Stimulated activated CD4-positive, alpha-beta T cell treated with anti-CD3 and anti-CD28 coated beads, Interleukin-4, amount 100 ng/mL, for 1 hour (primary cell): Measurements from ENCODE around the gene CIBAR2.

ENCODE experiments used
- DNase-seq: peaks from one replicate; pipeline ENCODE4 v3.0.0-alpha.2; 2020

Gene CIBAR2

GRCh38 chr16:85081765-85082164 lies 30.5 kb downstream of the CIBAR2 start:
- no peak for DNase-seq

DNA sequence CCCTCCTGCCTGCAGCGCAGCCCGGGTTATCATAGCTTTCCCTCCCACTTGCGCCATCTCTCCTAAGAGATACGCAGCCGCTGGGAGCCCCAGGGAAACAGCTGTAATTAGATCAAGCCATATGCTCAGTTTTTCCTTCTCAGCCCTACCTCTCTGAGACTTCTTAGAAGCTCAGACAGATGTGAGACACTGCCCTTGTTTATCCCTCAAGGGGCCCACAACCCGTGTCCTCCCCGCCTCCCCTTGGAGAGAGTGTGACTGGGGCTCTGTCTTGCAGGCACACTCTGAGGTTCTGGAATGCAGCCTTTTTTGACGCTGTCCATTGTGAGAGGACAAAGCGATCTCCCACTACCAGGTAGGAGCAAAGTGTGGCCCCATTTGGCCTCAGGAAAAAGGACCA lies 31.2 kb downstream of the CIBAR2 start:
- DNase-seq, result no peak

GRCh38 chr16:85079785-85080570 lies 32.3 kb downstream of the CIBAR2 start:
- no peak for DNase-seq

GRCh38 chr16:85078952-85079351 lies 33.3 kb downstream of the CIBAR2 start:
- DNase-seq, result no peak

DNA sequence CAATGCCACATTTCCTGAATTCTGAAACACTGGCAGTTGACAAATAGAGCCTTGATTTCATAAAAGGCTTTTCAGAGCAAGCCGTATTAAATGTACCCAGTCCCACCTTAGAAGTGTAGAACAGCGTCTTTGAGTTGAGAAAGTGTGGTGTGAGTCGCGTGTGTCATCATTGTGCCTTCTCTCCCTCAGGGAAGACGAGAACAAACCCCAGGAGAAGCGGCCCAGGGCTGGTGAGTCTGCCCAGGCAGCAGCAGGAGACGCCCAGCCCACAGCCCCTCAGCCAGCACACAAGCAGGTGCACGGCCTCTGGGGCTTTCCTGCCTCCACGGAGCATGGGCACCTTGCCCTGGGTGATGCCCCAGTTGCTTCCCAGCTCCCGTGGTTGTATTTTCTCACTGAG lies 34.0 kb downstream of the CIBAR2 start:
- DNase-seq, result no peak

GRCh38 chr16:85077576-85078125 lies 34.6 kb downstream of the CIBAR2 start:
- DNase-seq, result no peak

DNA sequence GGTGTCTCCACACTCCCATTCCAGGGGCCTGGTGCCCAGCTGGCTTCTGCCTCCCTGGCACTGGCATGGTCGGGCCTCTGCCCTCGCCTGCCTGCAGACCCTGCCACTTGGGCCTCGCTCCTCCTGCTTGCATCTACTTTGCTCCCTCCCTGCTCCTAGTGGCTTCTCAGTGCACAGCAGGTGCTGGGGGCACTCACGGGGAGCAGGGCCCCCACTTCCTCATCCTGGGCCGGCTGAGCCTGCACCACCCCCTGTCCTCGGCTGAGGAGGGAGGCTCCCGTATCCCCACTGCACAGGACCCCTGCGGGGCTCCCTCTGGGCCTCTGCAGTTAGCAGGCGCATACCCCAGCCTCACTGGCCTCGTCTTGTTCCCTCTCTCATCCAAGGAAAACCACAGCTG lies 35.2 kb downstream of the CIBAR2 start:
- DNase-seq, result no peak

DNA sequence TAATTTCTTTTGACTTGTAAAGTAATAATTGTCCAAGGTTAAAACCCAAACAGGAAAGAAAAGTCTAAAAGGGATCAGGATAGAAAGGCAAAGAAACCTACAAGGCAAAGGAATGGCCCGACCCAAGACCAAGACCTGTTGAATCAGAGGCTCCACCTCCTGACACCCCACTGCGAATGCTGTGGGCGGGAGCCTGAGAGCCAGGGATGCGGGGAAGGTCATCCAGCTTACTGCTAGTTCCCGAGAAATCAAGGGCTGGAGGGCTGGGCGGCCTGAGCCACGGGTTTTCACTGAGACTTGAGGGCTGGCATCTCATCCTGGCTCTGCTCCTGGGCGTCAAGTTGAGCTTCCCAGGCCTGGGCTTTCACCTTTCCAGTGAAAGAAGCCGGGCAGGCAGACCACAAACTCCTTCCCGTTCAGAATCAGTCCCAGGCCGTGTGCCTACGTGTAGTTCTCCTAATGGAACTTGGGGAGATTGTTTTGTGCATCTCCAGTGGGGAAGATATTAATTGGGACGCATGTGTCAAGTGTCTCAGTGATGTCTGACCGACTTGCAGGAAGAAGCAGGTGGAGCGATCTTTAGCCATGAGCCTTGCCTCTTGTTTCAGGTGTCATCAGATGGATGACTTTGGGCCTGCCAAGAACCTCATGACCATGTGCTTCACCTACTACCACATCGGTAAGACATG lies 36.9 kb downstream of the CIBAR2 start:
- DNase-seq, result no peak

GRCh38 chr16:85074225-85074914 lies 37.9 kb downstream of the CIBAR2 start:
- no peak for DNase-seq

GRCh38 chr16:85072947-85073346 lies 39.3 kb downstream of the CIBAR2 start:
- DNase-seq, result no peak

DNA sequence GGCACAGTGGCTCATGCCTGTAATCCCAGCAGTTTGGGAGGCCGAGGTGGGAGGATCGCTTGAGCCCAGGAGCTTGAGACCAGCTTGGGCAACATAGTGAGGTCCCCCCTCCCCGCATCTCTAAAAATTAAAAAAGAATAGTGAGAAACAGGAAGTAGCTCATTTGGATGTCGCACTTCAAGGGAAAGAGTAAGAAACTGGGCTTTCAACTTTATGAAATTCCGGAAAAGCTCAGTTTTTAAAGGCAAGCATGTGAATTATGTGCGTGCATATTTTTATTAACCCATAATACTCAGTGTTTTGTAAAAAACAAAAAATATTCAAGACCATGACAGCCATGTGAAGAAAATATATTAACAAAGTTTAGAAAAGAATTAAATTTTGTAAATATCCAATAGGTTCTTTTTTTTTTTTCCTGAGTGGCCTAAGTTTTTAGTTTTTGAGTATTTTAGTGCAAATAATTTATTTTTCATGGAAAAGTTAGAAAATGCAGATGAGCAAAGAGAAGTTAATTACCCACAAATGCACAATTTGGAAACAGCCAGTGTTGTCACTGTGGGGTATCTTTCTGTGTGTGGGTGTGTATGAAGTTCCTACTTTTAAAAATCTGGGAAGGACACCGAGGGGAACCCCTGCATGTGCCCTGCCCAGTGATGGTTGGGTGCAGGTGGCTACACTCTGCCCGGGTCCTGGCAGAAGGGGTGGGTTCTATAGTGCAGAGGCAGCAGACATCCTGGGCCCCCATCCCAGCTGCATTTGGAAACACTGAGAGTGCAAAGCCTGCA lies 40.0 kb downstream of the CIBAR2 start:
- DNase-seq, result no peak

DNA sequence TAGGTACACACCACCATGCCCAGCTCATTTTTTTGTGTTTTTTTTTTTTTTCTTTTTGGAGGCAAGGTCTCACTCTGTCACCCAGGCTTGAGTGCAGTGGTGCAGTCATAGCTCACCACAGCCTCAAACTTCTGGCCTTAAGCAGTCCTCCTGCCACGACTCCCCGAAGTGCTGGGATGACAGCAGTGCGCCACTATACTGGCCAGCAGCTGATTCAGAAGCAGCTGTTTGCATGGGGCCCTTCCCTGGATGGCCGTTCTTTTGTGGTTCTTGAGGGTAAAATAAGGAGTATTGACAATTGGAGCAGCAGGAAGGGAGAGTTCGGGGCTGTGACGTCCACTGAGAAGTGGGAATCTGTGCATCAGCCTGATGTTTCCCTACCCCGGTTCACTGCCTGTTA lies 43.1 kb downstream of the CIBAR2 start:
- no peak for DNase-seq

DNA sequence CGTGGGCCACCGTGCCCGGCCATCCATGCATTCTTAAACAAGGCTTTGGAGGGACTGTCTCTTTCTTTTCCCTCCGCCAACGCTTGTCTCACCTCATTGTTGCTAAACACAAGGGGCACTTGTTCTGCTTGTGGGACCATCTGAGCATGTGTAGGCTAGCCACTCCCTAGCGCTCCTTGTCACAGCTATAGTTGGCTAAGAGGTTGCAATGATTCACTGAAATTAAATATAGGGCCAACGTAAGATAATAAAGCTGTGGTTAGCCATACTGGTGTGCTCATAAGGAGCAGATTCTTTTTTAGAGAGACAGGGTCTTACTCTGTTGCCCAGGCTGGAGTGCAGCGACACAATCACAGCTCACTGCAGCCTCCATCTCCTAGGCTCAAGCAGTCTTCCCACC lies 43.5 kb downstream of the CIBAR2 start:
- no peak for DNase-seq

- DNase-seq, result no peak
Measured at GRCh38 chr16:85067426-85067825, 44.8 kb downstream of the CIBAR2 start.

- no peak for DNase-seq
Measured at GRCh38 chr16:85067024-85067423, 45.2 kb downstream of the CIBAR2 start.

- no peak for DNase-seq
Measured at GRCh38 chr16:85066346-85066885, 45.9 kb downstream of the CIBAR2 start.

DNA sequence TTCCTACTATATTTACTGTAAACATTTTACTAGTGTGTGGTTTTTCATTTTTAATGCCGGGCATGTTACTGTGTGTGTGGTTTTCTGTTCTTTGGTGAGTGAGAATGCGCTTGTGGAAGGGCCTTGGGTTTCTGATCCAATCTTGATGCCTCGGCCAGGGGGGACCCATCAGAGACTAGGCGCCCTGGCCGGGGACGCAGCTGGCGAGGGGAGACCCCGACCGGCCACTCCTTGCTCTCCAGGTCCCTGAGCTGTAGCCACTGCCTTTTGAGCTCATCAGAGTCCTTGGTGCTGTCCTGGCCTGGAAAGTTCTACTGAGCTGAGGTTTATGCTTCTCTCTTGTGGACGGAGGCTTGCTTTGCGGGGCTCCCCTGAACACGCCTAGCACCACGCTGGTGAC lies 47.2 kb downstream of the CIBAR2 start:
- DNase-seq, result no peak

- no peak for DNase-seq
Measured at GRCh38 chr16:85064186-85064585, 48.1 kb downstream of the CIBAR2 start.

- DNase-seq, result no peak
Measured at GRCh38 chr16:85062845-85063244, 49.4 kb downstream of the CIBAR2 start.

GRCh38 chr16:85062323-85062722 lies 49.9 kb downstream of the CIBAR2 start:
- no peak for DNase-seq

- DNase-seq, result no peak
Measured at GRCh38 chr16:85061566-85061965, 50.7 kb downstream of the CIBAR2 start.

DNA sequence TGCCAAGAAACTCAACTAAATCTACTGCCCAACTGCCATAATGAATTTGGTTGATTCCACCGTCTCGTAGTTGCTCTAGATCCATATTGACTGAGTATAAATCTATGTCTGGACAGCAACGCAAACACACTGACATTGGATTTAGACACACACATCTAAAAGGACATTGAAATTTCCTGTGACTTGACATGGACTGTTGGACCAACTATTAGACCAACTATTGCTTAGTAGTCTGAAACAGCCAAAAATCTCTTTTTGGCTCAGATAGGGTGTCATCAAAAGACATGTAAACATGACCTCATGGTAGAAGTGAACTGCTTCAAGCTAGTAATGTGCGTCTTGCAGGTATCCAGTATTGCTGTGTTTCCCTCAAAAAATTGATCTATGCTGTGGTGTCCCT lies 53.4 kb downstream of the CIBAR2 start:
- DNase-seq, result no peak

- no peak for DNase-seq
Measured at GRCh38 chr16:85057948-85058347, 54.3 kb downstream of the CIBAR2 start.
